Sciatic nerve (tissue), 2 donors: Measurements from ENCODE around the gene FASN. TPM values are rescaled to one million over a fixed set of nuclear protein-coding genes. Genes with fewer than 3 reads are reported as not detected.

Experiments used
- ATAC-seq: fragments of 200-7000 bp; cut with Tn5 transposase; one replicate; pipeline ENCODE4 v1.9.1; 2020; ENCODE audit warnings: mild to moderate bottlenecking, moderate library complexity
- DNase-seq: peaks from one replicate; pipeline ENCODE4 v3.0.0-alpha.2; 2020; ENCODE audit warnings: low spot score
- intact Hi-C: fragments of 100-400 bp; cut with DNase I; formaldehyde crosslinking; loops from one replicate; pipeline ENCODE4 v1.14.2; 2022
- total RNA-seq: library from RNA; stranded (reverse); fragmentation: NEBNext Ultra II Directional; extraction: Animal tissue kit (Norgen Biotek cat#: 25700); gene quantifications from one replicate; pipeline ENCODE4 v1.2.1, GENCODE V29; 2021
- donor health status: DM: no; HTN: no; CAD: no.
- donor health status: DM: no; HTN: no; CAD: no.

The FASN gene
- total RNA-seq, 1 donor from 2014 or later: 280 TPM

DNA sequence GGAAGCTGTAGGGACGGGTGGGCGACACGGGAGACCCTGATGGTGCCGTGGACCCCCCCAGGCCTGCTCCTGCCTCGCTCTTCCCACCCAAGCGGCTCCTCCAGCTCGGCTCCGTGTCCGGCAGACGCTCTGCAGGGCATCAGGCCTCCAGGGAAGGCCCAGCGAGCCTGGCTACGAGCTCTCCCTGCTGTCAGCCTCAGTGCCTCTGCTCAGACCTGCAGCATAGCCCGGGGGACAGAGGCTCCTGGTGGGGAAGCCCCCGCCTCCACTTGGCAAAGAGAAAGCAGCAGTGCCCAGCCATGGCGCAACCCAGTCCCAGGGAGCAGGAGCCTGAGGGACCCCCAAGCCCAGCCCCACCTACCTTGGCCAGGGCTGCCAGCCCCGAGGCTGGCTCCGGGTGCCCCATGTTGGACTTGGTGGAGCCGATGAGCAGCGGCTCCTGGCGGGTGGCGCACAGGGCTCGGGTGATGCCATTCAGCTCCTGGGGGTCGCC lies 5.9 kb downstream of the FASN start:
- intact Hi-C loops: no loop called here
- no peak for DNase-seq
- ATAC-seq: no peak

DNA sequence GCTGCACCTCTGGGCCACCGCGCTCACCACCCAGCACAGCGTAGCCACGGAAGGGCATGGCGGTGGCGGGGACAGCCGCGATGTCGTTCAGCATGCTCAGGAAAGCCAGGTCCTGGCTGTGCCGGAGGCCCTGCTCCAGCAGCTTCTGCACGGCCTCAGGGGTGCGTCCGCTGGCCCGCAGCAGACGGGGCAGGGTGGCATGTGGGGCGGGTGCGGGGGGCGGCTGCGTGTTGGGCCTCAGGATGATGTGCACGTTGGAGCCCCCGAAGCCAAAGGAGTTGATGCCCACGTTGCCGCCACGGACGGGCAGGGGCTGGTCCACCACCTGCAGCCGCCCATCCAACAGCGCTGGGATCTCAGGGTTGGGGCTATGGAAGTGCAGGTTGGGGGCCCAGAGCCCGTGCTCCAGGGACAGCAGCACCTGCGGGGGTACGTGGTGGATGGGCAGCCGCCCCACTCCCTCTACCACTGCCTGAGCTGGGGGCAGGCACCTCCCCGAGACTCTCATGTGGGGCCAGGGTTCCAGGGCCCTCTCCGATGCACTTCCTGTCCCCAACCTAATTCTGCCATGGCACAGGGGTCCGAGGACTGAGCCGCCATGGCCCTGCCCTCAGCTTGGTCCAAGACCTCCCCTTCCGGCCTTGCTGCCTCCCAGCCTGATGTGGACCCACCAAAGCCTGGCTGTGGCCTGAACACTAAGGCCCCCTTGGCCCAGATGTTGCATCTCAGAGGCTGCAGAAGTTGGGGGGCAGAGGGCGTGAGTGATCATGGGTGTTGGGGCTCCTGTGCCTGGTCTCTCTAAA lies 6.6 kb downstream of the FASN start:
- ATAC-seq (no peak), DNase-seq (no peak)
- intact Hi-C loops: no loop called here

DNA sequence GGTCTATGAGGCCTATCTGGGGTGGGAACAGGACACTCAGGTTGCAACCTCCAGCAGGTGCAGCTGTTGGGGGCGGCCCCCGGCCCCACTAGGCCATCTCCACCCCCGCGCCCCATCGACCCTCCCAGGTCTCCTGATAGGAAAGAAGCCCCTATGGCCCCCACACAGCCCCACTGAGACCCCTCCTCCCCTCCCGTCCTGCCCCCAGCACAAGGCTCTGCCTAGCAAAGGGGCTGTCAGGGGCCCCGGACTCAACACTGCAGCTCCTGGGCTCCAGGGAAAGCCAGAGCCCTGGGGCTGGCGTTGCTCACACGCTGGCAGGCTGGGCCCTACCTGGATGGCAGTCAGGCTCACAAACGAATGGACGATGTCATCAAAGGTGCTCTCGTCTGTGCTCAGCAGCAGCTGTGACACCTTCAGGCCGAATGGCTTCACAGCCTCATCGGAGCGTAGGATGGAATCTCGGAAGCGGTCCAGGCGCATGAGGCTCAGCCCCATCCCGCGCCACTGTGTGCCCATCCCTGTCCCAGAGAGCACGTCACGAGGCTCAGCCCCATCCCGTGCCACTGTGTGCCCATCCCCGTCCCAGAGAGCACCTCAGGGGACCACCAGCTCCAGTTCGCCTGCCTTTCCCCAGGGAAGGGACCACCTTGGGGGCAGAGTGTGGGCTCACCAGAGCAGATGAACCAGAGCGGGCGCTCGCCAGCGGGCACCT lies 7.3 kb downstream of the FASN start:
- ATAC-seq: no peak
- no peak for DNase-seq
- intact Hi-C loops: no loop called here

DNA sequence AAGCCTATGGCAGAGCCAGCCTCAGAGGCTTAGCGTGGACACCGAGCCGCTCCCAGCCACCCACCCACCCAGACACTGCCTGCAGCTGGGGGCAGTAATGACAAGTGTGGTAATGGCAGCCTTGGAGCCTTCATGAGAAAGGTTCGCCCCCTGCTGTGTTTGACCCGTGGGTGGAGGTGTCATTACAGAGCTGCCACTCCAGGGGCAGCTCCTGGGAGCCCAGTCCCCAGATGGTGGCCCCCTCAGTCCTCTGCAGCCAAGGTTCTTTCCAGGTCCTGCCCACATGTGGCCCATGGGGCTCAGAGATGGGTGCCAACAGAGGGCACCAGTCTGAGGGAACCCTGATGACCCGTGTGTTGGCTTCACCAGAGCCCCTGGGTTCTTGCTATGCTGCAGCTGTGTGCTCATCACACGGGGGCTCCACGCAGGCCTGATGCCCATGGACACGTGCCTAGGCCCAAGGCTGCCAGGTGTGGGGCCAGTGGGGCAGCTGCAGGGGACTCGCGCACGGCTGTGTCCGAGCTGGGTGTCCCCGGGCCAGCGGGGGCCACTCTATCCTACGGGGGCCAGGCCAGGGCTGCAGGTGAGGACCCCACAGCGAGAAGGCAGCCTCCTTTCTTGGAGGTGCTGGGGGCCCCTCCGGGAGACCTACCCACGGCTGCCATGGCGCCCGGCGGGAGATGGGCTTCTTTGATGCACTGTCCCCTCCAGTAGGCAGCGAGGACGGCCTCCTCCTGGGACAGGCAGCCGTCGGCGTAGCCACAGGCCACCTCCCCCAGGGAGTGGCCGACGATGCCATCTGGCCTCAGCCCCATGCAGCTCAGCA lies 8.1 kb downstream of the FASN start:
- ATAC-seq (no peak), DNase-seq (no peak)
- intact Hi-C loops: loop anchor here (10.0 kb wide), 1 partner anchor 55 kb away; the partner anchor contains the start of genes DCXR and RAC3

DNA sequence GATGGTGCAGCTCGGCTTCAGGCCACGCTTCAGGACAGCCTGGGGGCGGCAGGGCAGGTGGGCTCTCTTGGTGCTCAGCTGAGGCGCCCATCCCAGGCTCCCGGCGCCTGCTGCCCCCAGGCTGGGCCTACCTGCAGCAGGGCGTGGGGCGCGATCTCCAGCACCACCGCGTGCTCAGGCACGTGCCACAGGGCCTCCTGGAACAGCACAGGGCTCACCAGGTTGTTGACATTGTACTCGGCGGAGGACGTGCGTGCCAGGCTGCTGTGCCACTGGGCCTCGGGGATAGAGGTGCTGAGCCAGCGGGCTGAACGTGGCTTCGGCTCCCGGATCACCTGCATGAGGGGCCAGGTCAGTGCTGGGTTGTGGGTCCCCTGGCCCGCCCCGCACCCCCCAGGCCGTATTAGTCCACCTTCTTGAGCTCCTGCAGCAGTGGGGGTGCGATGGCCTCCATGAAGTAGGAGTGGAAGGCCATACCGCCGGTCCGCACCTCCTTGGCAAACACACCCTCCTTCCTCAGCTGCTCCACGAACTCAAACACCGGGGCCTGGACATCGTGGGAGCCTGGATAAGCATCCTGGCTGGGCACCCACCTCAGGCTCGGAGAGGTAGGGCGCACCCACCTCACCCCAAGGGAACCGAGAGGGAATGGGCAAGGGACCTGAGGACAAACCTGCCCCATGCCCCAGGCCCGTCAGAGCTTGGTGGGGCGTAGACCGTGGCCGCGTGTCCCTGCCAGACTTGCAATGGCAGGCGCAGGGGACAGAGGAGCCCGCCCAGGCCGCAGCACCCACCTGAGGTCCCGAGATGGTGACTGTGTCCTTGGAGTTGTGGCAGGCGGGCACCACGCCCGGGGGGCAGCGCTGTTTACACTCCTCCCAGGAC lies 9.0 kb downstream of the FASN start:
- DNase-seq: no peak
- intact Hi-C loops: loop anchor here (10.0 kb wide), 1 partner anchor 54 kb away; the partner anchor contains the start of genes DCXR and RAC3
- ATAC-seq: no peak

DNA sequence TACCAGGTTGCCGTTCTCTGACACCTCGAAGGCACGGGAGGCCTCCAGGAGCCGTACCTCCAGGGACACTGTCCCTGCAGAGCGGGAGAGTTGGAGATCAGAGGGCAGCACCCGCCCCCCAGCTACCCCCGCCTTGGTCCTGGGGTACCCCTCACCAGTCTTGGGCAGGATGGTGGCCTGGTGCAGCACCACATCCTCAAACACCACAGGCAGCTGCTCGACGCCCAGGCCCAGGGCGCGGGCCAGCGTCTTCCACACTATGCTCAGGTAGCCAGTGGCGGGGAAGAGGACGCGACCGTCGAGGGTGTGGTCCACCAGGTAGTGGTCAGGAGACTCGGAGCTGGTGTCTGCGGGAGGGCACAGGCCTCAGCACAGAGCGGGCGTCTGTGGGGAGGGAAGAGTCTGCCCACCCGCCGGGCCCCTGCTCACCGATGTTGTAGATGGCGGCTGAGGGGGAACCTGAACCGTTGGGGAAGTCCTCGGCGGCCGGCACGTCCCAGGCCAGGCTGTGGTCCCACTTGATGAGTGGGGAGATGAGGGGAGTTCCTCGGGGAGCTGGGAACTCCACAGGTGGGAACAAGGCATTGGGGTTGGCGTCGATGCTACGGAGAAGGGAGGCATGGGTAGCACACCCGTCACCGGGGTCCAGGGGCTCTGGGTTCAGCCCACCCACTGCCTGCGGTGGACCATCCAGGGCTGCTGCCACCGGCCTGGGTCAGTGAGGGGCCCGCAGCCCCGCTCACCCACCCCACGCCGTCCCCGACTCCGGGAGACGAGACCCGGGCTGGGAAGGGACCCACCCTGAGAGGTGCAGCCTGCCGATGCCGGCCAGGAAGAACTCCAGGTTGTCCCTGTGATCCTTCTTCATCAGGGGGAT lies 9.8 kb downstream of the FASN start:
- intact Hi-C loops: loop anchor here (10.0 kb wide), 1 partner anchor 53 kb away; the partner anchor contains the start of genes DCXR and RAC3
- DNase-seq (no peak), ATAC-seq (no peak)

DNA sequence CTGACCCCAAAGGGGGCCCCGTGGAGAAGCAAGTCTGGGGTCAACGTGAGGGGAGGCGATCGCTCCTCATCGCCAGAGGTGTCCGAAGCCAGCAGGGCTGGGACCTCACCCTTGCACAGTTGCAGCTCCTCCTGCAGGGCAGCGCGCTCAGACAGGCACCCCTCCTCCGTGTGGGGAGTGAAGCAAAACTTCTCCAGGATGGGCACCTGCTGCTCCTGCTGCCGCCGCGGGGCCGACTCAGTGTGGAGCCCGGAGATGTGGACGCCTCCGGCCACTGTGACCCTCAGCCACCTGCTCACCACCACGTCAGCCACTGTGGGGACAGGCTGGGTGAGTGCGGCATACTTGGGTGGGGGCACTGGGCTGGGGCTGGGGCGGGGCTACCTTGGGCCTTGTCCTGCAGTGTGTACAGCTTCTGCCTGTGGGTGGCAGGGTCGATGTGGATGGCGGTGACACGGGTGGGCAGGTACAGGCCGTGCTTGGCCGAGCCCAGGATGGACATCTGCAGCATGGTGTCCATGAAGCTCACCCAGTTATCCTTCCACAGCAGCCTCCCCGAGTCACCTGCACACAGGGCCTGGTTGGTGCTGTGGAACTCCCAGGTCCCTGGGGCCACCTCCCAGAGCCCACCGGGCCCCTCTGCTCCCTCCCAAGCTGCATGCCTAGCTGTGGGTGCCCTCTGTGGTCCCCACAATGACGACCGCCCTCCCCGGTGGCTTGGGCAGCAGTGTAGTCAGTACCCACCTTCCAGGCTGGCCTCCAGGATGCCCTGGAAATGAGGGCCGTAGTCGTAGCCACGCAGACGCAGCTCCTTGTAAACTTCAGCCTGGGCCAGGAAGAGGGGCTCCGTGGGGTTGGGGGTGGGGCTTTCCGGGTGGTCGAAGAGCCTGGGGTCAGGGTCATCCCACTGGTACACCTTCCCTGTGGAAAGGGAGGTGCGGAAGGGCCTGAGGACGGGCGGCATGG lies 10.8 kb downstream of the FASN start:
- ATAC-seq (no peak), DNase-seq (no peak)
- intact Hi-C loops: loop anchor here (10.0 kb wide), 1 partner anchor 52 kb away; the partner anchor contains the start of genes DCXR and RAC3

DNA sequence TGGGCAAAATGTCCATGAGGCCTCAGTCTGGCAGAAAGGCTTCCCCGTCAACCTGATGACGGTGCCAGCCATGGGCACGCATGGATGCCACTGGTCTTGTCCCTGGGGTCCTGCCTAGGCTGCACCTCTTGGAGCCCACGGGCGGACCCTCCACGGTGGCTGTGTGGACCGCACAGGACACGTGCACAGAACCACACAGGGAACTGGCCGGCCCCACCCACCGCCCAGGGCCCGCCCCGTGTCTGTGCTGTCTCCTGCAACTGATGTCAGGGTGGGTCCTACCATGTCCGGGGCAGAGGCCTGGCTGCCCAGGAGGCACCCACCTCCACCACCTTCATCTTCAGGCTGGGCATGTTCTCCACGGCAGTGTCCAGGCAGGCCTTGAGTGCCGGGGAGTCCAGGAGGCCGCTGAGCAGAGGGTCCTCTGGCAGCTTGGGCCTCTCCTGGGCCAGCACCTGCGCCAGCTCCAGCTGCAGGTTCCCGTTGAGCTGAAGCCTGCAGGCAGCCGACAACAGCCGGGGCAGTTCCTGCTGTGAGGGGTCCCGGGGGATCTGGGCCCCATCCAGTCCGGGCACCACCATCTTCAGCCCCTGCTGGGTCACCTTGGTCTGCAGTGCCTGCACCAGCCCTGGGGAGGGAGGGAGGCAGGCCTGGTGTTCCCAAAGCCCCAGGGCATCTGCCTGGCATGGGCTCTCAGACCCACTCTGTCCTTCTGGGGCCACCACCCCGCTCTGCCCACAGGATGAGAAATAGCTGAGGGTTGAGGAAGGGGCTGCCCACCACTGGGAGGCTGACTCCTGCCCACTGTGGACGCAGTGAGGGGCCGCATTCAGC lies 11.9 kb downstream of the FASN start:
- no peak for ATAC-seq
- intact Hi-C loops: loop anchor here (10.0 kb wide), 1 partner anchor 51 kb away; the partner anchor contains the start of genes DCXR and RAC3
- no peak for DNase-seq

DNA sequence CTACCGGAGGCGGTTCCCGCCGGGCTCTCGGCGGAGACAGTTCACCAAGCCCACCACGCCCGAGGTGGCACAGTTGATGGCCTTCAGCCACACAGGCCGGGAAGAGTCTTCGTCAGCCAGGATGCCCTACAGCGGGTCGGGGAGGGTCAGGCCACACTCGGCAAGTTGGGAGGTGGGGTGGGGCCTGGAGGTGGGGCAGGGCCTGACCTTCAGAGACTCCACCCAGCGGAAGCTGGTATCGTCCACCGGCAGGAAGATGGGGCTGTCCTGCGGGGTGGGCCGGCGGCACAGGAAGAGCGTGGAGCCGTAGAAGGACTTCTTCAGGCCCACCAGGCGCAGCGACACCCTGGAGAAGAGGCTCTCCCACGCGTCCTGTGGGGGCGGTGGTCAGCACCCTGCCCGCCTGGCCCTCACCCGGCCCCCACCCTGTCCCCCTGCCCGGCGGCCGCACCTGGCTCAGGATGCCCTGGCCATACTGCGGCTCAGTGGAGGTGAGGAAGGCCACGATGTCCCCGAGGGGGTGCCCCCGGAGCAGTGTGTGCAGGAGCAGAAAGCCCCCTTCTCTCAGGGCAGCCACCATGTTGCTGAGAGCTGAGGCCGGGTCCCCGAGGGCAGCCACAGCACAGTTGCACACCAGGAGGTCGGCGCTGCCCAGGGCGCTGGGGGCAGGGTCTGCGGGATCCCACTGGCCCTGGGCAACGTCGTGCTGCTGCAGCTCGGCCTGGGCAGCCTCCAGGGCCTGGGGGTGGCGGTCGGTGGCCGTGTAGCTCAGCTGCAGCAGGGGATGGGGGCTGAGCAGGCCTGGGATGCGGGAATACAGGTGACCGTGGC lies 12.8 kb downstream of the FASN start:
- ATAC-seq (no peak), DNase-seq (no peak)
- intact Hi-C loops: loop anchor here (10.0 kb wide), 1 partner anchor 50 kb away; the partner anchor contains the start of genes DCXR and RAC3

DNA sequence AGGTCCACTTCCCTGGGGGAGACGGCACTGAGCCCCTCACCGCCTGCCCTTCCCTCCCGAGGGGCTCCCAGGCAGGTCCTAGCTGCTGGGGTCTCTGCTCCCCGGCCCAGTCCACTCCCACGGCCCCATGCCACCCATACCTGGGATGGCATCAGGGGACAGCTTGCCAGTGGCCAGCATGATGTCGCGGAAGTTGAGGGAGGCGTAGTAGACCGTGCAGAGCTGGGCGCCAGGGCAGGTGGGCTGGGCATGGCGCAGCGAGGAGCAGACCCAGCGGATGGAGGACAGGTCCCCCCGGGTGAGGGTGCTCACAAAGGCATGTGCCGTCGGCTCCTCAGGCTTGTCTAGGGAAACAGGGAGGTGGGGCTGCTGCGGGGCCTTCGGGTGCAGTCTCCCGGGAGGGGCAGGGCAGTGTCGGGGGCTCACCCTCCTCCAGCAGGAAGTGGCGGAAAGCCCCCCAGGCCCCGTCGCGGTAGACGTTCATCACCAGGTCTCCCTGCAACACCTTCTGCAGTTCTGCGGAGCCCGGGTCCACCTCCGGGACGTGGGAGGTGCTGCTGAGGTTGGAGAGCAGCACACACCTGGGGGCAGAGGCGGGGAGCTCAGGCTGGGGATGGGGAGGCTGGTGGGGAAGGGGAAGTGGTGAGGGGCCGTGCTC lies 13.5 kb downstream of the FASN start:
- DNase-seq (no peak), ATAC-seq (no peak)
- intact Hi-C loops: loop anchor here (10.0 kb wide), 1 partner anchor 50 kb away; the partner anchor contains the start of genes DCXR and RAC3

DNA sequence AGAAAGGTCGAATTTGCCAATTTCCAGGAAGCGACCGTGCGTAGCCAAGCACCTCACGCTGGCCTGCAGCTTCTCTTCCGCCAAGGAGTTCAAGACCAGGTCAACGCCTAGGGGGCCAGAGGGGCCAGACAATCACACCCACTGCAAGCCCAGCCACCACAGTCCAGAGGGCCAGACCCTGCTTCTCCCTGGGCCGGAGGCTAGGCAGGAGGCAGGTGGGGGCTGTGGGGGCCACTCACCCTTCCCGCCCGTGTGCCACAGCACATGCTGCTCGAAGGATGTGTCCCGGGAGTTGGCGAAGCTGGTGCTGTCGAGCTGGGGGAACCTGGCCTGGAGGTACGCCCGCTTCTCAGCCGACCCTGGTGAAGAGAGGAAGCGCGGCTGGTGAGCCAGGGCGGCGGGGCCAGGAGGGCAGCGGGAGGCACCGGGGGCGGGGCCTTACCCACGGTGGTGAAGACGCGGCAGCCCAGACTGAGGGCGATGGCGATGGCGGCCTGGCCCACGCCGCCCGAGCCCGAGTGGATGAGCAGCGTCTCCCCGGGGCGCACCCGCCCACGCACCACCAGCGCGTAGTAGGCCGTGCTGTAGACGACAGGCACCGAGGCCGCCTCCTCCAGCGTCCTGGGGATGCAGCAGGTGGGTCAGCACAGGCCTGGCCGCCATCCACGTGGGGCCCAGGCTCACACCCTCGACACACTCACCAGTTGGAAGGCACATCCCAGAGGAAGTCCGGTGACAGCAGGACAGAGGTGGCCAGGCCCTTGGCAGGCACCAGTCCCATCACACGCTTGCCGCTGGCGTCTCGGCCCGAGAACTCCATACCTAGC lies 14.3 kb downstream of the FASN start:
- intact Hi-C loops: loop anchor here (10.0 kb wide), 1 partner anchor 49 kb away; the partner anchor contains the start of genes DCXR and RAC3
- ATAC-seq: no peak

DNA sequence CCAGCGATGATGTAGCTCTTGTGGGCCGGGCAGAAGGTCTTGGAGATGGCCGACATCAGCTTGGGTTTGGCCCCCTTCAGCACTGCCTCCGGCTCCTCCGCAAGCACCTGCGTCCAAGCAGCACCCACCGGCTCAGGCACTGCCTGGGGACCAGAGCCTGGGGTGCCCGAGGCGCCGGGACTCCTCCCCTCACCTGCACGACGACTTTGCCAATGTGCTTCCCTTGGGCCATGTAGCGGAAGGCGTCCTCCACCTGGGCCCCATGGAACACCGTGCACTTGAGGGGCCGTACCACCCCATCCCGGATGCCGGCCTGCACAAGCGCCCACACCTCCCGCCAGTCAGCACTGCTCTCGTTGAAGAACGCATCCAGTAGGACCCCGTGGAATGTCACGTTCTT lies 15.0 kb downstream of the FASN start:
- intact Hi-C loops: loop anchor here (10.0 kb wide), 1 partner anchor 48 kb away; the partner anchor contains the start of genes DCXR and RAC3
- DNase-seq (no peak), ATAC-seq (no peak)

More for the DNA sequence above, 14.3 kb downstream of the FASN start:
- DNase-seq: no peak

DNA sequence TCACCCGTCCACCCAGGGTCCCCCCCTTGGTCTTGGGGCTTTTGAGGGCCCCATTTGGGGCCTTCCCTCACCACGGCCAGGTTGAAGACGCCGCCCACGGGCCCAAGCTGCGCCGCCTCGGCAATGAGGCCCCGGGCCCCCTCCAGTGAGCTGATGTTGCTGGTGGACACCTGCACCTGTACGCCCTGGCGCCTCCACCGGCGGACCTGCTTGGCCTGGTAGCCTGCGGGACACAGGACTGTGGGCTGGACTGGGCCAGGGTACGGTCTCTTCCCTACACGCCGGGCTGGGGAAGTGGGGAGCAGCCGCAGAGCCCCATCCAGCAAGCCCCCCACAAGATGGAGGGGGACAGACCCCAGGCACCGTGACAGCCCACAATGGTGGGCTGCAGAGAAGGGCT lies 15.6 kb downstream of the FASN start:
- DNase-seq (no peak), ATAC-seq (no peak)
- intact Hi-C loops: loop anchor here (10.0 kb wide), 1 partner anchor 48 kb away; the partner anchor contains the start of genes DCXR and RAC3
